ENCODE results near the gene EPM2AIP1. TPM values are rescaled to one million over a fixed set of nuclear protein-coding genes. Genes with fewer than 3 reads are reported as not detected.

The EPM2AIP1 gene
- total and polyA plus RNA-seq, 12 donors, result 6.1 to 36.3 (median 27.4) TPM

GRCh38 chr3:36991147-36991546 lies 1.8 kb downstream of the EPM2AIP1 start:
- Histone ChIP-seq H3K27me3 (no peaks in the 10 kb centered on the region), H3K4me1 (peaks cover 2 to 66% (median 56%) of the 10 kb centered on the region in 9 donors), H3K9me3 (no peaks in the 10 kb centered on the region), H3K4me3 (peak overlapping the region; percentile 55 to 87 (median 72)), H3K36me3 (peaks cover 0 to 57% (median 14%) of the 10 kb centered on the region in 9 donors), H3K27ac (peak overlapping the region in 9 of 10 donors; percentile 89 to 99 (median 98))
- TF ChIP-seq CTCF (IDR thresholded peaks at IDR 0.05), result no peak
- intact Hi-C loops (cut with DNase I), result loop anchor here in 2 of 10 donors (5.0 to 10.0 kb wide), 2 partner anchors 181 to 224 kb away; partner anchors contain the start of gene LRRFIP2 (in 1 of the 2)
- DNase-seq, result no peak
- no peak for ATAC-seq
- WGBS, 2 donors, result 33 to 56% methylated on average over 3 of the region's 3 CpGs

DNA sequence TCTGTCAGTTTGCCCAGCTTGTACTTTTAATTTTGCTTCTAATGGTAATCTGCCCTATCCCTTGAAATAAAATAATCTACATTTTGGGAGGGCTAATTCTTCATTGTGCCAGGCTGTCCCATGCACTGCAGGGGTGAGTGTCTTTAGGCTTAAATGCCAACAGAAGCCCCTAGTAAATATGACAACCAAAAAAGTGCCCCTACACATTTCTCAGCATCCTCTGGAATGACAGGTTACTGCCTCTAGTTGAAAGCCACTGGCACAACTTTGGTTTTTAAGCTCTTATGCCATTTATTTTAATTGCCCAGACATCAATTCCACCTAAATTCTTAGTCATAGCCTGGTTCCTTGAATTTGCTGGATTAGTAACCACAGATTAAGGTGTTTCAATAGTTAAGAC lies 3.4 kb downstream of the EPM2AIP1 start:
- intact Hi-C loops (cut with DNase I), result no loop called here
- no peak for TF ChIP-seq CTCF (IDR thresholded peaks at IDR 0.05)
- Histone ChIP-seq H3K27me3 (no peaks in the 10 kb centered on the region), H3K36me3 (peaks cover 0 to 59% (median 25%) of the 10 kb centered on the region in 9 donors), H3K9me3 (no peaks in the 10 kb centered on the region), H3K27ac (peak overlapping the region in 6 of 10 donors; percentile 42 to 99 (median 98)), H3K4me3 (peak overlapping the region in 8 of 10 donors; percentile 0 to 87 (median 74)), H3K4me1 (peaks cover 2 to 56% (median 52%) of the 10 kb centered on the region in 9 donors)
- DNase-seq (no peak), ATAC-seq (no peak)

- no peak for ATAC-seq
- Histone ChIP-seq H3K27ac (peak overlapping the region in 5 of 10 donors; percentile 8 to 99 (median 98)), H3K27me3 (no peaks in the 10 kb centered on the region), H3K9me3 (no peaks in the 10 kb centered on the region), H3K4me3 (peak overlapping the region in 7 of 10 donors; percentile 1 to 87 (median 75)), H3K36me3 (peaks cover 0 to 65% (median 30%) of the 10 kb centered on the region in 9 donors), H3K4me1 (peaks cover 2 to 50% (median 46%) of the 10 kb centered on the region in 9 donors)
- no peak for TF ChIP-seq CTCF (IDR thresholded peaks at IDR 0.05)
- intact Hi-C loops (cut with DNase I), result no loop called here
- DNase-seq, result no peak
- WGBS, 2 donors, result 71% methylated on average over 3 of the region's 3 CpGs
Observed at GRCh38 chr3:36989005-36989404, 3.9 kb downstream of the EPM2AIP1 start.

GRCh38 chr3:36988356-36988755 lies 4.6 kb downstream of the EPM2AIP1 start:
- H3K36me3 ChIP-seq, result peaks cover 0 to 71% (median 32%) of the 10 kb centered on the region in 9 donors
- ATAC-seq (no peak), DNase-seq (no peak)
- intact Hi-C loops (cut with DNase I), result no loop called here
- H3K27me3 ChIP-seq, result no peaks in the 10 kb centered on the region
- peak overlapping the region in 3 of 10 donors; percentile 72 to 87 (median 79) for H3K4me3 ChIP-seq
- peak overlapping the region in 2 of 10 donors; percentile 42 to 54 for H3K27ac ChIP-seq
- H3K9me3 ChIP-seq, result no peaks in the 10 kb centered on the region
- WGBS, 2 donors, result 56 to 69% methylated on average over 2 of the region's 2 CpGs
- H3K4me1 ChIP-seq, result peaks cover 2 to 49% (median 45%) of the 10 kb centered on the region in 9 donors
- no peak for TF ChIP-seq CTCF (IDR thresholded peaks at IDR 0.05)

Measured in heart right ventricle (tissue), 16 donors.